ENCODE measurements around the gene JAM3. TPM values are rescaled to one million over a fixed set of nuclear protein-coding genes. Genes with fewer than 3 reads are reported as not detected.
"Not testable (repeated sequence)": the region's sequence is repeated elsewhere in the genome, so short reads cannot be mapped to it uniquely, and the experiment has no call there.

The JAM3 gene
- total RNA-seq, 2 donors from 2014 or later: 28.5 to 38.1 TPM

- TF ChIP-seq, protein P1, sequence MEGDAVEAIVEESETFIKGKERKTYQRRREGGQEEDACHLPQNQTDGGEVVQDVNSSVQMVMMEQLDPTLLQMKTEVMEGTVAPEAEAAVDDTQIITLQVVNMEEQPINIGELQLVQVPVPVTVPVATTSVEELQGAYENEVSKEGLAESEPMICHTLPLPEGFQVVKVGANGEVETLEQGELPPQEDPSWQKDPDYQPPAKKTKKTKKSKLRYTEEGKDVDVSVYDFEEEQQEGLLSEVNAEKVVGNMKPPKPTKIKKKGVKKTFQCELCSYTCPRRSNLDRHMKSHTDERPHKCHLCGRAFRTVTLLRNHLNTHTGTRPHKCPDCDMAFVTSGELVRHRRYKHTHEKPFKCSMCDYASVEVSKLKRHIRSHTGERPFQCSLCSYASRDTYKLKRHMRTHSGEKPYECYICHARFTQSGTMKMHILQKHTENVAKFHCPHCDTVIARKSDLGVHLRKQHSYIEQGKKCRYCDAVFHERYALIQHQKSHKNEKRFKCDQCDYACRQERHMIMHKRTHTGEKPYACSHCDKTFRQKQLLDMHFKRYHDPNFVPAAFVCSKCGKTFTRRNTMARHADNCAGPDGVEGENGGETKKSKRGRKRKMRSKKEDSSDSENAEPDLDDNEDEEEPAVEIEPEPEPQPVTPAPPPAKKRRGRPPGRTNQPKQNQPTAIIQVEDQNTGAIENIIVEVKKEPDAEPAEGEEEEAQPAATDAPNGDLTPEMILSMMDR (IDR thresholded peaks at IDR 0.05): no peak
- Histone ChIP-seq H3K36me3 (peaks cover 24% of the 10 kb centered on the region), H3K4me1 (no peaks in the 10 kb centered on the region), H3K9me3 (no peaks in the 10 kb centered on the region), H3K4me3 (no peak overlapping the region), H3K27ac (no peak overlapping the region), H3K27me3 (no peaks in the 10 kb centered on the region)
- DNase-seq (ENCODE audit: low spot score): no peak
These were observed 109.3 kb downstream of the JAM3 start for GRCh38 chr11:134178032-134178674.

GRCh38 chr11:134181707-134182106, 112.8 kb downstream of the JAM3 start:
- Histone ChIP-seq H3K4me1 (no peaks in the 10 kb centered on the region), H3K27ac (no peak overlapping the region), H3K9me3 (no peaks in the 10 kb centered on the region), H3K27me3 (no peaks in the 10 kb centered on the region), H3K4me3 (no peak overlapping the region), H3K36me3 (peaks cover 22% of the 10 kb centered on the region)
- no peak for DNase-seq (ENCODE audit: low spot score)
- TF ChIP-seq, protein P1 (IDR thresholded peaks at IDR 0.05): no peak

DNA sequence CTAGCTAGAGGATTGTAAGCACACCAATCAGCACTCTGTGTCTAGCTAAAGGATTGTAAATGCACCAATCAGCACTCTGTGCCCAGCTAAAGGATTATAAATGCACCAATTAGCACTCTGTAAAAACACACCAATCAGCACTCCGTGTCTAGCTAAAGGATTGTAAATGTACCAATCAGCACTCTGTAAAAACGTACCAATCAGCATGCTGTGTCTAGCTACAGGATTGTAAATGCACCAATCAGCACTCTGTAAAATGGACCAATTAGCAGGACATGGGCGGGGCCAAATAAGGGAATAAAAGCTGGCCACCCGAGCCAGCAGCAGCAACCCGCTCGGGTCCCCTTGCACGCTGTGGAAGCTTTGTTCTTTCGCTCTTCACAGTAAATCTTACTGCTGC, 119.2 kb downstream of the JAM3 start:
- not testable (repeated sequence) for DNase-seq (ENCODE audit: low spot score); H3K9me3 ChIP-seq; H3K27me3 ChIP-seq; H3K4me1 ChIP-seq; H3K4me3 ChIP-seq; H3K27ac ChIP-seq
- peaks cover 46% of the 10 kb centered on the region for H3K36me3 ChIP-seq

- Histone ChIP-seq H3K36me3 (peaks cover 17% of the 10 kb centered on the region), H3K4me1 (no peaks in the 10 kb centered on the region), H3K4me3 (no peak overlapping the region), H3K27me3 (no peaks in the 10 kb centered on the region), H3K9me3 (no peaks in the 10 kb centered on the region), H3K27ac (no peak overlapping the region)
- no peak for DNase-seq (ENCODE audit: low spot score)
- TF ChIP-seq, protein P1 (IDR thresholded peaks at IDR 0.05): no peak
These were observed 127.9 kb downstream of the JAM3 start for GRCh38 chr11:134196756-134197155.

- H3K36me3 ChIP-seq: peaks cover 22% of the 10 kb centered on the region
- no peak for DNase-seq (ENCODE audit: low spot score)
- no peak overlapping the region for H3K27ac ChIP-seq
- TF ChIP-seq, protein P1 (IDR thresholded peaks at IDR 0.05): no peak
- no peaks in the 10 kb centered on the region for H3K9me3 ChIP-seq
- no peak overlapping the region for H3K4me3 ChIP-seq
- no peaks in the 10 kb centered on the region for H3K27me3 ChIP-seq
- no peaks in the 10 kb centered on the region for H3K4me1 ChIP-seq
These were observed 130.7 kb downstream of the JAM3 start for GRCh38 chr11:134199531-134199930.

DNA sequence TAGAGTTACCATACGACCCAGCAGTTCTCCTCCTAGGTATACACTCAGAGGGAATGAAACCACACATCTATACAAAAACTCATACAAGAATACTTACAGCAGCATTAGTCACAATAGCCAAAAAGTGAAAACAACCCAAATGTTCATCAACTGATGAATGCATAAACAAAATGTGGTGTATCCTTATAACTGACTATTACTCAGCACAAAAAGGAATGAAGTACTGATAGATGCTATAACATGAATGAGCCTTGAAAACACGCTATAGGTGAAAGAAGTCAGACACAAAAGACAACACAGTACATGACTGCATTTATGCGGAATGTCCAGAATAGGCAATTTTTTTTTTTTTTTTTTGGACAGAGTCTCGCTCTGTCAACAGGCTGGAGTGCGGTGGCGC, 131.8 kb downstream of the JAM3 start:
- Histone ChIP-seq H3K4me1 (no peaks in the 10 kb centered on the region), H3K27ac (no peak overlapping the region), H3K9me3 (no peaks in the 10 kb centered on the region), H3K4me3 (no peak overlapping the region), H3K36me3 (peaks cover 28% of the 10 kb centered on the region), H3K27me3 (no peaks in the 10 kb centered on the region)
- no peak for DNase-seq (ENCODE audit: low spot score)
- TF ChIP-seq, protein P1 (IDR thresholded peaks at IDR 0.05): no peak

Other genes starting within 250 kb of the JAM3 start
- not detected for gene SPATA19, start 223.6 kb upstream of the JAM3 start, total RNA-seq
- 10 to 100 TPM; 17.2 to 32.1 TPM for gene IGSF9B, start 112.1 kb upstream of the JAM3 start, total RNA-seq
- 1 to 10 TPM; 4.0 to 5.5 TPM for gene NCAPD3, start 154.9 kb downstream of the JAM3 start, total RNA-seq
- 10 to 100 TPM; 24.9 to 25.1 TPM for gene VPS26B, start 155.6 kb downstream of the JAM3 start, total RNA-seq
- gene THYN1, start 184.3 kb downstream of the JAM3 start, total RNA-seq: 10 to 100 TPM; 35.8 to 47.1 TPM
- gene ACAD8, start 184.5 kb downstream of the JAM3 start, total RNA-seq: 10 to 100 TPM; 17.6 to 32.9 TPM
- gene GLB1L3, start 207.3 kb downstream of the JAM3 start, total RNA-seq: not detected